ENCODE data around the gene PEX14.

DNA sequence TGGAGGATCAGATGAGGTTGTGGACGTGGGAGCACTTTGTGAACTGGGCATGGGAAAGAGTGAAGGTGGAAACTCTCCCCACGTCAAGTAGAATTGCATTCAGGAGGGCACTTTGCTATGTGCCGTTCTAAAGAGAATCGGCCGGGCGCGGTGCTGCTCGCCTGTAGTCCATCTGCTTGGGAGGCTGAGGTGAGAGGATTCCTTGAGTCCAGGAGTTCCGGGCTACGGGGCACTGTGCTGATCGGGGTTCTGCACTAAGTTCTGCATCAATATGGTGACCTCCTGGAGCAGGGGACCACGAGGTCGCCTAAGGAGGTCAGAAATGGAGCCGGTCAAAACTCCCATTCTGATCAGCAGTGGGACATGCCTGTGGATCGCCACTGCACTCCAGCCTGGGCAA, 141.9 kb downstream of the PEX14 start:
- TF ChIP-seq, protein P1, sequence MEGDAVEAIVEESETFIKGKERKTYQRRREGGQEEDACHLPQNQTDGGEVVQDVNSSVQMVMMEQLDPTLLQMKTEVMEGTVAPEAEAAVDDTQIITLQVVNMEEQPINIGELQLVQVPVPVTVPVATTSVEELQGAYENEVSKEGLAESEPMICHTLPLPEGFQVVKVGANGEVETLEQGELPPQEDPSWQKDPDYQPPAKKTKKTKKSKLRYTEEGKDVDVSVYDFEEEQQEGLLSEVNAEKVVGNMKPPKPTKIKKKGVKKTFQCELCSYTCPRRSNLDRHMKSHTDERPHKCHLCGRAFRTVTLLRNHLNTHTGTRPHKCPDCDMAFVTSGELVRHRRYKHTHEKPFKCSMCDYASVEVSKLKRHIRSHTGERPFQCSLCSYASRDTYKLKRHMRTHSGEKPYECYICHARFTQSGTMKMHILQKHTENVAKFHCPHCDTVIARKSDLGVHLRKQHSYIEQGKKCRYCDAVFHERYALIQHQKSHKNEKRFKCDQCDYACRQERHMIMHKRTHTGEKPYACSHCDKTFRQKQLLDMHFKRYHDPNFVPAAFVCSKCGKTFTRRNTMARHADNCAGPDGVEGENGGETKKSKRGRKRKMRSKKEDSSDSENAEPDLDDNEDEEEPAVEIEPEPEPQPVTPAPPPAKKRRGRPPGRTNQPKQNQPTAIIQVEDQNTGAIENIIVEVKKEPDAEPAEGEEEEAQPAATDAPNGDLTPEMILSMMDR (IDR thresholded peaks at IDR 0.05; ENCODE audit: low read depth, low read length) = no peak
- no peak for TF ChIP-seq POLR2A (IDR thresholded peaks at IDR 0.05; ENCODE audit: extremely low read depth, insufficient read length)
